Keratinocyte (primary cell): ENCODE measurements around the gene ANKRD2.

ENCODE experiments used
- EZH2 ChIP-seq: IDR thresholded peaks from one replicate; pipeline ENCODE4 v1.6.1; 2012; ENCODE audit warnings: inconsistent platforms, mild to moderate bottlenecking, low read length, moderate library complexity
- TF ChIP-seq, protein P1 (sequence below), 3 experiments: IDR thresholded peaks in 1 of 3; conservative IDR thresholded peaks in 1 of 3; optimal IDR thresholded peaks in 1 of 3; 2 replicates in 2 of 3; 3 replicates in 1 of 3; pipeline versions ENCODE3 to v1.5.1; 2011; ENCODE audit warnings: low read length in 3 of 3, mild to moderate bottlenecking in 3 of 3, moderate library complexity in 2 of 3, control low read depth in 1 of 3, inconsistent platforms in 1 of 3; ENCODE audit not compliant: insufficient read depth in 2 of 3; ENCODE audit errors: extremely low read depth in 1 of 3

DNA sequence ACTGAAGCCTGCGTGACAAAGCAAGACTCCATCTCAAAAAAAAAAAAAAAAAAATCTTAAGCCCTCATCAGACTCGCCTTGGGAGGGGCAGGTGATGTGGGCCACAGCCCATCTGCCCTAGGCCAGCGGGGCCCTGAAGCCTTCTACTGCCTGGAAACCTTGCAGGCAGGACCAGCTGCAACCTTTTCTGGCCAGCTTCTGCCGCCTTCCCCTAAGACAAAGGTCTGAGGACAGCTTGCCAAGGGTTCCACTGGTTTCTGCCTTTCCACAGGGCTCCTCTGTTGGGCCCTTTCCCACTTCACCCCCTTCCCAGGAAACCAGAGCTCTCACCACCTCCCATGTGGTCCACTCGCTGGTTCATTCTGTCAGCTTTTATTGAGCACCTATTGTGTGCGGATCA, 38.7 kb upstream of the ANKRD2 start:
- TF ChIP-seq, protein P1, sequence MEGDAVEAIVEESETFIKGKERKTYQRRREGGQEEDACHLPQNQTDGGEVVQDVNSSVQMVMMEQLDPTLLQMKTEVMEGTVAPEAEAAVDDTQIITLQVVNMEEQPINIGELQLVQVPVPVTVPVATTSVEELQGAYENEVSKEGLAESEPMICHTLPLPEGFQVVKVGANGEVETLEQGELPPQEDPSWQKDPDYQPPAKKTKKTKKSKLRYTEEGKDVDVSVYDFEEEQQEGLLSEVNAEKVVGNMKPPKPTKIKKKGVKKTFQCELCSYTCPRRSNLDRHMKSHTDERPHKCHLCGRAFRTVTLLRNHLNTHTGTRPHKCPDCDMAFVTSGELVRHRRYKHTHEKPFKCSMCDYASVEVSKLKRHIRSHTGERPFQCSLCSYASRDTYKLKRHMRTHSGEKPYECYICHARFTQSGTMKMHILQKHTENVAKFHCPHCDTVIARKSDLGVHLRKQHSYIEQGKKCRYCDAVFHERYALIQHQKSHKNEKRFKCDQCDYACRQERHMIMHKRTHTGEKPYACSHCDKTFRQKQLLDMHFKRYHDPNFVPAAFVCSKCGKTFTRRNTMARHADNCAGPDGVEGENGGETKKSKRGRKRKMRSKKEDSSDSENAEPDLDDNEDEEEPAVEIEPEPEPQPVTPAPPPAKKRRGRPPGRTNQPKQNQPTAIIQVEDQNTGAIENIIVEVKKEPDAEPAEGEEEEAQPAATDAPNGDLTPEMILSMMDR (optimal IDR thresholded peaks at IDR 0.05 in 1 of 3, IDR thresholded peaks at IDR 0.05 in 1 of 3, conservative IDR thresholded peaks at IDR 0.05 in 1 of 3; ENCODE audit: extremely low read depth in 1 of 3, insufficient read depth in 2 of 3, low read length in 3 of 3), result no peak
- TF ChIP-seq EZH2, result no peak
